Astrocyte (in vitro differentiated cells and primary cell): ENCODE measurements around the gene MNAT1. TPM values are rescaled to one million over a fixed set of nuclear protein-coding genes. Genes with fewer than 3 reads are reported as not detected.

Experiments used
- DNase-seq: peaks from one replicate; pipeline ENCODE4 v3.0.0-alpha.2; 2010; ENCODE audit warnings: low read depth
- FAIRE-seq: peaks from 2 replicates; lab custom pipeline; 2011; peaks lifted over from hg19 to GRCh38; lab: Jason Lieb, UNC
- H2AFZ ChIP-seq: 2 replicates; pipeline ENCODE4 v1.6.0; 2012; ENCODE audit warnings: low read depth, low read length, inconsistent platforms
- H3K27ac ChIP-seq: 2 replicates; pipeline ENCODE4 v1.5.1; 2011; ENCODE audit warnings: low read depth, low read length, inconsistent platforms
- H3K27me3 ChIP-seq: 2 replicates; pipeline ENCODE4 v1.6.0; 2011; ENCODE audit warnings: low read length, inconsistent platforms; ENCODE audit not compliant: insufficient read depth
- H3K36me3 ChIP-seq: 2 replicates; pipeline ENCODE4 v1.5.1; 2011; ENCODE audit warnings: low read length, inconsistent platforms; ENCODE audit not compliant: insufficient read depth
- H3K4me1 ChIP-seq: 2 replicates; pipeline ENCODE4 v1.5.1; 2011; ENCODE audit warnings: low read length, inconsistent platforms; ENCODE audit not compliant: insufficient read depth
- H3K4me2 ChIP-seq: 2 replicates; pipeline ENCODE4 v1.6.0; 2012; ENCODE audit warnings: low read length, inconsistent platforms
- H3K4me3 ChIP-seq: 2 replicates; pipeline ENCODE4 v1.5.1; 2011; ENCODE audit warnings: low read depth, mild to moderate bottlenecking, low read length, inconsistent platforms; ENCODE audit not compliant: insufficient read depth
- H3K79me2 ChIP-seq: 2 replicates; pipeline ENCODE4 v1.6.0; 2012; ENCODE audit warnings: mild to moderate bottlenecking, low read length, inconsistent platforms; ENCODE audit not compliant: insufficient read depth
- H3K9ac ChIP-seq: 2 replicates; pipeline ENCODE4 v1.6.0; 2012; ENCODE audit warnings: mild to moderate bottlenecking, low read length, inconsistent platforms
- H3K9me3 ChIP-seq: 2 replicates; pipeline ENCODE4 v1.5.1; 2012; ENCODE audit warnings: low read depth, mild to moderate bottlenecking, low read length, inconsistent platforms; ENCODE audit not compliant: insufficient read depth
- H4K20me1 ChIP-seq: 2 replicates; pipeline ENCODE4 v1.6.0; 2012; ENCODE audit warnings: low read length, inconsistent platforms; ENCODE audit not compliant: insufficient read depth
- H3K27ac Mint-ChIP-seq: one replicate; pipeline ENCODE4 v1.8.0; 2021; ENCODE audit warnings: mild to moderate bottlenecking, mixed read lengths; ENCODE audit not compliant: unreplicated experiment
- H3K27me3 Mint-ChIP-seq: one replicate; pipeline ENCODE4 v1.8.0; 2021; ENCODE audit warnings: low read depth, mixed read lengths; ENCODE audit not compliant: unreplicated experiment
- H3K36me3 Mint-ChIP-seq: one replicate; pipeline ENCODE4 v1.8.0; 2021; ENCODE audit warnings: low read depth, mixed read lengths; ENCODE audit not compliant: unreplicated experiment
- H3K4me1 Mint-ChIP-seq: one replicate; pipeline ENCODE4 v1.8.0; 2021; ENCODE audit warnings: low read depth, mixed read lengths; ENCODE audit not compliant: unreplicated experiment
- H3K4me3 Mint-ChIP-seq: one replicate; pipeline ENCODE4 v1.8.0; 2021; ENCODE audit warnings: mild to moderate bottlenecking, moderate library complexity, mixed read lengths; ENCODE audit not compliant: unreplicated experiment
- H3K9me3 Mint-ChIP-seq: one replicate; pipeline ENCODE4 v1.8.0; 2021; ENCODE audit warnings: mild to moderate bottlenecking, mixed read lengths; ENCODE audit not compliant: unreplicated experiment
- EZH2 ChIP-seq: IDR thresholded peaks from 2 replicates; pipeline ENCODE4 v1.6.1; 2012; ENCODE audit warnings: mild to moderate bottlenecking, low read length, inconsistent platforms; ENCODE audit not compliant: insufficient read depth
- total RNA-seq: library from RNA; stranded (reverse); gene quantifications from 2 replicates; pipeline ENCODE4 v1.2.1, GENCODE V29; 2021
- TF ChIP-seq, protein P1 (sequence below): IDR thresholded peaks from 2 replicates; pipeline ENCODE4 v1.5.1; 2011; ENCODE audit warnings: low read depth, mild to moderate bottlenecking, inconsistent platforms, low read length, moderate library complexity; ENCODE audit not compliant: insufficient read depth

The MNAT1 gene
- total RNA-seq, 1 donor from 2014 or later, result 36.0 TPM

DNA sequence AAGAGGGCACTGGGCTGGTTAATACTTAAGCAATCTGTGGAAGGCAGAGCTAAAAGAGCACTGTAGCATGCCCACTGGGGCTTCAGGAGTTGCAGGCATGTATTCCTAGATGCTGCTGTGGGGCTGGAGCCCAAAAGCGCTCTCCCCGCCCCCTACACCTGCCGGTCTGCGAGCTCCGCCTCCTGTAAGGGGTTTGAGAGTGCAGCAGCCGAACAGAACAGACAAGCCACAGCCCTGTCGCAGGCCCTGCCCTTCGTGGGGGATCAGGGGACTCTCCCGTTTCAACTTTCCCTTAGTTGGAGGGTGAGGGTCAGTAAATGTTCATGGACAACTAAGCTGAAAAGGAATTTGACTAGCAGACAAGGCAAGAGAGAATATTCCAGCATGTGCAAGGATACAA, 264.1 kb downstream of the MNAT1 start:
- Histone ChIP-seq H3K9me3 (no peaks in the 10 kb centered on the region), H3K27ac (no peak overlapping the region), H4K20me1 (peaks cover 5% of the 10 kb centered on the region), H3K4me2 (no peak overlapping the region), H3K4me1 (no peaks in the 10 kb centered on the region), H3K36me3 (no peaks in the 10 kb centered on the region), H2AFZ (no peak overlapping the region), H3K4me3 (no peak overlapping the region), H3K27me3 (no peaks in the 10 kb centered on the region), H3K79me2 (no peaks in the 10 kb centered on the region), H3K9ac (no peak overlapping the region)
- FAIRE-seq (no peak), DNase-seq (no peak)
- TF ChIP-seq, protein P1, sequence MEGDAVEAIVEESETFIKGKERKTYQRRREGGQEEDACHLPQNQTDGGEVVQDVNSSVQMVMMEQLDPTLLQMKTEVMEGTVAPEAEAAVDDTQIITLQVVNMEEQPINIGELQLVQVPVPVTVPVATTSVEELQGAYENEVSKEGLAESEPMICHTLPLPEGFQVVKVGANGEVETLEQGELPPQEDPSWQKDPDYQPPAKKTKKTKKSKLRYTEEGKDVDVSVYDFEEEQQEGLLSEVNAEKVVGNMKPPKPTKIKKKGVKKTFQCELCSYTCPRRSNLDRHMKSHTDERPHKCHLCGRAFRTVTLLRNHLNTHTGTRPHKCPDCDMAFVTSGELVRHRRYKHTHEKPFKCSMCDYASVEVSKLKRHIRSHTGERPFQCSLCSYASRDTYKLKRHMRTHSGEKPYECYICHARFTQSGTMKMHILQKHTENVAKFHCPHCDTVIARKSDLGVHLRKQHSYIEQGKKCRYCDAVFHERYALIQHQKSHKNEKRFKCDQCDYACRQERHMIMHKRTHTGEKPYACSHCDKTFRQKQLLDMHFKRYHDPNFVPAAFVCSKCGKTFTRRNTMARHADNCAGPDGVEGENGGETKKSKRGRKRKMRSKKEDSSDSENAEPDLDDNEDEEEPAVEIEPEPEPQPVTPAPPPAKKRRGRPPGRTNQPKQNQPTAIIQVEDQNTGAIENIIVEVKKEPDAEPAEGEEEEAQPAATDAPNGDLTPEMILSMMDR, result no peak
- TF ChIP-seq EZH2, result no peak
- no peaks in the 10 kb centered on the region for H3K27me3 Mint-ChIP-seq
- peaks cover 6% of the 10 kb centered on the region for H3K9me3 Mint-ChIP-seq
- no peaks in the 10 kb centered on the region for H3K4me1 Mint-ChIP-seq
- peaks cover 12% of the 10 kb centered on the region for H3K36me3 Mint-ChIP-seq
- H3K27ac Mint-ChIP-seq, result no peak overlapping the region
- H3K4me3 Mint-ChIP-seq, result no peak overlapping the region

DNA sequence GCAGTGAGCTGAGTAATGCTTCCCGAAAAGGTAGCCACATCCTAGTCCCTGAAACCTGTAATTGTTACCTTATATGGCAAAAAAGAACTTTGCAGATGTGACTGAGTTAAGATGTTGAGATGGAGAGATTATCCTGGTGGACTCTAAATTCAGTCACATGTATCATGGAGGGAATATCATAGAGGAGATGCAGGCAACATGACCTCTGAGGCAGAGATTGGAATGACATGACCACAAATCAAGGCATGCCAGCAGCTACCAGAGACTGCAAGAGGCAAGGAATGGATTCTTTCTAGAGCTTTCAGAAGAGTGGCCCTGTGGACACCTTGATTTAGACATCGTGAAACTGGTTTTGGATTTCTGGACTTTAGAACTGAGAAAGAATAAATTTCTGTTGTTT, 265.0 kb downstream of the MNAT1 start:
- H3K4me3 ChIP-seq, result no peak overlapping the region

DNA sequence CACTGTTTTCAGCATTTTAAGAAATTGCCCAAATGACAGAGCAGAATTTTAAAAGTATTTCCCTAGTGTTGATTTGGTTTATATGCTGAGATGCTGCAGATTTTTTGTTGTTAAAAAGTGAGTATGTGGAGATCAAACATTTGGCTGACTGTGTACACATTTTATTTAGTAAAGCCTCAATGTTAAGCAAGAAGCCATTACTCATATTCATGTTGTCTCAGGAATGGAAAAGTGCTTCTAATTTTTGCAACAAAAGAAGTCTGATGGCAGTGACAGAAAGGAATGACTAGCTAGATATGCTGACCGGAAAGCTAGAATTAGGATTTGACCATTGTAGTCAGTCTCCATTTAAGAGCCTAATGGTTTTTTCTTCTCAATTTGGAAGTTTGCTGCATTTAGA, 269.0 kb downstream of the MNAT1 start:
- H3K27me3 Mint-ChIP-seq, result no peaks in the 10 kb centered on the region
- Histone ChIP-seq H4K20me1 (peaks cover 5% of the 10 kb centered on the region), H3K4me2 (no peak overlapping the region), H3K79me2 (no peaks in the 10 kb centered on the region), H3K27me3 (no peaks in the 10 kb centered on the region), H3K27ac (no peak overlapping the region), H3K9me3 (no peaks in the 10 kb centered on the region), H3K36me3 (no peaks in the 10 kb centered on the region), H3K4me3 (no peak overlapping the region), H2AFZ (no peak overlapping the region), H3K4me1 (no peaks in the 10 kb centered on the region), H3K9ac (no peak overlapping the region)
- no peak overlapping the region for H3K27ac Mint-ChIP-seq
- peak; percentile 73 for FAIRE-seq
- peaks cover 5% of the 10 kb centered on the region for H3K36me3 Mint-ChIP-seq
- no peak for TF ChIP-seq EZH2
- TF ChIP-seq, protein P1, result no peak
- no peaks in the 10 kb centered on the region for H3K4me1 Mint-ChIP-seq
- peaks cover 5% of the 10 kb centered on the region for H3K9me3 Mint-ChIP-seq
- DNase-seq, result peak; percentile 32
- no peak overlapping the region for H3K4me3 Mint-ChIP-seq

More for the DNA sequence above, 265.0 kb downstream of the MNAT1 start:
- H3K4me2 ChIP-seq, result no peak overlapping the region
- no peaks in the 10 kb centered on the region for H3K36me3 ChIP-seq
- FAIRE-seq (no peak), DNase-seq (no peak)
- no peak for TF ChIP-seq EZH2
- TF ChIP-seq, protein P1, result no peak
- no peaks in the 10 kb centered on the region for H3K9me3 ChIP-seq
- no peaks in the 10 kb centered on the region for H3K27me3 Mint-ChIP-seq
- H3K79me2 ChIP-seq, result no peaks in the 10 kb centered on the region
- no peak overlapping the region for H3K9ac ChIP-seq
- H3K4me1 Mint-ChIP-seq, result no peaks in the 10 kb centered on the region
- H3K4me1 ChIP-seq, result no peaks in the 10 kb centered on the region
- no peaks in the 10 kb centered on the region for H3K27me3 ChIP-seq
- no peak overlapping the region for H2AFZ ChIP-seq
- H3K27ac ChIP-seq, result no peak overlapping the region
- no peak overlapping the region for H3K27ac Mint-ChIP-seq
- peaks cover 5% of the 10 kb centered on the region for H4K20me1 ChIP-seq
- peaks cover 9% of the 10 kb centered on the region for H3K9me3 Mint-ChIP-seq
- H3K36me3 Mint-ChIP-seq, result peaks cover 10% of the 10 kb centered on the region
- H3K4me3 Mint-ChIP-seq, result no peak overlapping the region
